Endothelial cell of coronary artery (primary cell): ENCODE data around the gene CDK10. TPM values are rescaled to one million over a fixed set of nuclear protein-coding genes. Genes with fewer than 3 reads are reported as not detected.

Source experiments
- total RNA-seq: library from RNA; depleted of rRNA; stranded (reverse); fragments of >200 nt; gene quantifications from 2 replicates; pipeline ENCODE4 v1.2.3, GENCODE V29; 2014

Gene CDK10, protein sequence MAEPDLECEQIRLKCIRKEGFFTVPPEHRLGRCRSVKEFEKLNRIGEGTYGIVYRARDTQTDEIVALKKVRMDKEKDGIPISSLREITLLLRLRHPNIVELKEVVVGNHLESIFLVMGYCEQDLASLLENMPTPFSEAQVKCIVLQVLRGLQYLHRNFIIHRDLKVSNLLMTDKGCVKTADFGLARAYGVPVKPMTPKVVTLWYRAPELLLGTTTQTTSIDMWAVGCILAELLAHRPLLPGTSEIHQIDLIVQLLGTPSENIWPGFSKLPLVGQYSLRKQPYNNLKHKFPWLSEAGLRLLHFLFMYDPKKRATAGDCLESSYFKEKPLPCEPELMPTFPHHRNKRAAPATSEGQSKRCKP
- 34.8 and 54.9 TPM in 2 replicates for total RNA-seq

GRCh38 chr16:89686520-89687091, at the start of gene CDK10:
Gene CDK10, plus strand, starts transcription at chr16:89686689. Its CDS starts 22 bp downstream, at chr16:89686711.

DNA sequence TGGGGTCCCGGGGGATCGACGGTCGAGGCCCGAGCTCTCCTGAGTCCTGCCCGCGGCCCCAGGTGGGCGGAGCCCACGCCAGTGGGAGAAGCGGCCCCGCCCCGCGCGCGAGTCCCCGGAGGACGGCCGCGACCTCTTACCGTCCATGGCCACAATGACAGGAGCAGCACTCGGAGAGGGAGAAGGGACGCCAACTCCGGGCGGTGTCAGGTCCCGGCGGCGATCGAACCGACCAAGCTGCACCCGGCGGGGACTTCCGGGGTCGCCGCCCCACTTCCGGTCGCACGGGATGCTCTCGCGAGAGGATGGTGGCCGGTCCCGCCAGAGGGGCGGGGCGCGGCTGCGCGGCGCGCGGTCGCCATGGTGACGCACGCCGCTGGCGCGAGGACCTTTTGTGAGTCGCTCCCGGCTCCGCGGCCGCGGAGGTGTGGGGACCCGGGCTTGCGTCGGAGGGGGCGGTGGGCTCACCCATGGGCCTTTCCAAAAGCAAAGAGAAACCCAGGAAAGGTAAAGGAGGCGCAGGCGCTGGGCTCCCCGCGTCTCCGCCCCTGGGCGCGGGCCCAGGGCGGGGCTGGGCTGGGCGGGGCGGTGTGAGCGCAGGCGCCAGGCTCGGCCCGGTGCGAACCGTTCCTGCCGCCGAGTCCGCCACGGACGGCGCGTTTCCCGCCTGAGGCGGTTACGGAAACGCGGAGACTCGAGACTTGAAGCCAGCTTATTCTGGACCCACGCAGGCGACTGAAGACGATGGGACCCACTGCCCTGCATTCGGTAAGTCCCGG, 28.9 kb upstream of the CDK10 start, which contains the start of the genes CHMP1A and SPATA33:
Gene CHMP1A, minus strand, starts transcription at position 267 of the 779 bp plus-strand sequence. Its CDS starts 120 bp downstream, at position 147.
Gene SPATA33, plus strand, starts transcription at position 395 of the 779 bp plus-strand sequence. Its CDS starts 76 bp downstream, at position 471.

GRCh38 chr16:89701425-89702406, 15.2 kb downstream of the CDK10 start, which contains the start of gene SPATA2L:
Gene SPATA2L, minus strand, starts transcription at chr16:89701705. Its CDS starts 473 bp downstream, at chr16:89701232.

GRCh38 chr16:89720813-89721545, 34.5 kb downstream of the CDK10 start, which contains the start of the genes VPS9D1 and ZNF276:
Gene VPS9D1, minus strand, starts transcription at chr16:89720898. Its CDS starts 37 bp downstream, at chr16:89720861.
Gene ZNF276, plus strand, starts transcription at chr16:89721537. Its CDS starts 104 bp downstream, at chr16:89721641.

Other genes starting within 250 kb of the CDK10 start
- gene ANKRD11, start 196.1 kb upstream of the CDK10 start, total RNA-seq: 52.0 and 88.8 TPM in 2 replicates
- 113 and 138 TPM in 2 replicates for gene SPG7, start 178.3 kb upstream of the CDK10 start, total RNA-seq
- gene RPL13, start 126.0 kb upstream of the CDK10 start, total RNA-seq: 3,513 and 3,981 TPM in 2 replicates
- 16.1 and 17.6 TPM in 2 replicates for gene CPNE7, start 110.9 kb upstream of the CDK10 start, total RNA-seq
- 2.0 and 2.5 TPM in 2 replicates for gene DPEP1, start 73.0 kb upstream of the CDK10 start, total RNA-seq
- 103 and 106 TPM in 2 replicates for gene CHMP1A, start 29.0 kb upstream of the CDK10 start, total RNA-seq
- 2.3 and 2.9 TPM in 2 replicates for gene SPATA33, start 28.9 kb upstream of the CDK10 start, total RNA-seq
- gene SPATA2L, start 15.0 kb downstream of the CDK10 start, total RNA-seq: 12.8 and 17.4 TPM in 2 replicates
- 6.0 and 6.7 TPM in 2 replicates for gene VPS9D1, start 34.2 kb downstream of the CDK10 start, total RNA-seq
- 20.2 and 30.4 TPM in 2 replicates for gene ZNF276, start 34.8 kb downstream of the CDK10 start, total RNA-seq
- gene FANCA, start 130.0 kb downstream of the CDK10 start, total RNA-seq: 6.8 and 14.5 TPM in 2 replicates
- 0.45 and 0.66 TPM in 2 replicates for gene SPIRE2, start 141.8 kb downstream of the CDK10 start, total RNA-seq
- 187 and 192 TPM in 2 replicates for gene TCF25, start 186.9 kb downstream of the CDK10 start, total RNA-seq
- gene MC1R, start 232.2 kb downstream of the CDK10 start, total RNA-seq: 2.1 and 2.9 TPM in 2 replicates
- 157 and 335 TPM in 2 replicates for gene TUBB3, start 236.7 kb downstream of the CDK10 start, total RNA-seq